Cardiac muscle cell (in vitro differentiated cells and primary cell): Measurements from ENCODE around the gene ADAMTS1. TPM values are rescaled to one million over a fixed set of nuclear protein-coding genes. Genes with fewer than 3 reads are reported as not detected.

Experiments used
- DNase-seq, 2 donors: peaks; one replicate each; pipeline versions ENCODE4 v3.0.0 to v3.0.0-alpha.2; 2010 to 2017; ENCODE audit warnings: low read depth in 1 of 2, low spot score in 1 of 2
- H3K27ac ChIP-seq: fragments of 200-600 bp; sonication (generic); 2 replicates; pipeline ENCODE4 v1.5.1; 2016
- H3K27me3 ChIP-seq: fragments of 200-600 bp; sonication (generic); 2 replicates; pipeline ENCODE4 v1.6.0; 2016; ENCODE audit warnings: control low read depth
- H3K36me3 ChIP-seq: fragments of 200-600 bp; sonication (generic); 2 replicates; pipeline ENCODE4 v1.5.1; 2016; ENCODE audit warnings: control low read depth
- H3K4me1 ChIP-seq: fragments of 200-600 bp; sonication (generic); 2 replicates; pipeline ENCODE4 v1.8.1; 2017; ENCODE audit warnings: low read depth, mild to moderate bottlenecking, mixed run types
- H3K4me3 ChIP-seq: fragments of 200-600 bp; sonication (generic); 2 replicates; pipeline ENCODE4 v1.5.1; 2016; ENCODE audit warnings: mild to moderate bottlenecking
- H3K9me3 ChIP-seq: fragments of 200-600 bp; sonication (generic); 2 replicates; pipeline ENCODE4 v1.5.1; 2017; ENCODE audit warnings: low read depth, mild to moderate bottlenecking, control low read depth
- CTCF ChIP-seq: IDR thresholded peaks from 2 replicates; pipeline ENCODE4 v1.5.1; 2012; ENCODE audit warnings: low read depth, mild to moderate bottlenecking, low read length
- polyA plus RNA-seq: library from polyadenylated mRNA; unstranded; fragments of >200 nt; fragmentation: Nextera tagmentation; extraction: Ambion mirVana; gene quantifications from 2 replicates; pipeline ENCODE4 v1.2.1, GENCODE V29; 2016
- total RNA-seq: library from RNA; depleted of rRNA; stranded (reverse); fragments of >200 nt; gene quantifications from 2 replicates; pipeline ENCODE4 v1.2.3, GENCODE V29; 2016

ADAMTS1 gene
- total and polyA plus RNA-seq, 2 experiments from 2014 or later, result 154 to 185 TPM

- no peak overlapping the region for H3K27ac ChIP-seq
- H3K27me3 ChIP-seq, result no peaks in the 10 kb centered on the region
These were observed 4.4 kb upstream of the ADAMTS1 start for GRCh38 chr21:26849428-26850115.

GRCh38 chr21:26847921-26848320 is 2.7 kb upstream of the ADAMTS1 start:
- H3K4me1 ChIP-seq, result peaks cover 9% of the 10 kb centered on the region
- H3K27me3 ChIP-seq, result no peaks in the 10 kb centered on the region
- H3K36me3 ChIP-seq, result no peaks in the 10 kb centered on the region
- no peak overlapping the region for H3K4me3 ChIP-seq
- no peak for DNase-seq
- no peaks in the 10 kb centered on the region for H3K9me3 ChIP-seq
- no peak for TF ChIP-seq CTCF
- H3K27ac ChIP-seq, result no peak overlapping the region

More at GRCh38 chr21:26849428-26850115, 4.4 kb upstream of the ADAMTS1 start:
- Histone ChIP-seq H3K9me3 (no peaks in the 10 kb centered on the region), H3K36me3 (no peaks in the 10 kb centered on the region), H3K4me3 (no peak overlapping the region), H3K4me1 (peaks cover 9% of the 10 kb centered on the region)
- DNase-seq, result peak; percentile 76 to 82
- peak; percentile 51 for TF ChIP-seq CTCF

GRCh38 chr21:26847002-26847401 is 1.8 kb upstream of the ADAMTS1 start:
- no peak for DNase-seq
- peak overlapping the region; percentile 83 for H3K27ac ChIP-seq
- no peaks in the 10 kb centered on the region for H3K27me3 ChIP-seq
- H3K36me3 ChIP-seq, result peaks cover 8% of the 10 kb centered on the region
- no peaks in the 10 kb centered on the region for H3K9me3 ChIP-seq
- no peak for TF ChIP-seq CTCF
- peaks cover 13% of the 10 kb centered on the region for H3K4me1 ChIP-seq
- H3K4me3 ChIP-seq, result peak overlapping the region; percentile 97

GRCh38 chr21:26846036-26846931 is 1.1 kb upstream of the ADAMTS1 start:
- peak; percentile 84 to 93 for DNase-seq
- peak overlapping the region; percentile 83 for H3K27ac ChIP-seq
- no peaks in the 10 kb centered on the region for H3K9me3 ChIP-seq
- no peaks in the 10 kb centered on the region for H3K27me3 ChIP-seq
- no peak for TF ChIP-seq CTCF
- peaks cover 20% of the 10 kb centered on the region for H3K4me1 ChIP-seq
- peaks cover 14% of the 10 kb centered on the region for H3K36me3 ChIP-seq
- H3K4me3 ChIP-seq, result peak overlapping the region; percentile 97

- peak overlapping the region; percentile 83 for H3K27ac ChIP-seq
- no peak for TF ChIP-seq CTCF
- peaks cover 24% of the 10 kb centered on the region for H3K4me1 ChIP-seq
- peaks cover 20% of the 10 kb centered on the region for H3K36me3 ChIP-seq
- no peaks in the 10 kb centered on the region for H3K27me3 ChIP-seq
- no peaks in the 10 kb centered on the region for H3K9me3 ChIP-seq
- H3K4me3 ChIP-seq, result peak overlapping the region; percentile 97
- no peak for DNase-seq
These were observed 488 bp upstream of the ADAMTS1 start for GRCh38 chr21:26845759-26846035.
